LNCAP (cell line): ENCODE data around the gene IFNA4.
A peak's percentile ranks its signal among the peaks of the same experiment; 100 is the strongest.
"Not testable (repeated sequence)": the region's sequence is repeated elsewhere in the genome, so short reads cannot be mapped to it uniquely, and the experiment has no call there.

Experiments used
- TF ChIP-seq, protein P1 (sequence below): fragments of 450-650 bp; IDR thresholded peaks from 2 replicates; pipeline ENCODE4 v1.5.1; 2017; ENCODE audit warnings: mild to moderate bottlenecking

Gene IFNA4

DNA sequence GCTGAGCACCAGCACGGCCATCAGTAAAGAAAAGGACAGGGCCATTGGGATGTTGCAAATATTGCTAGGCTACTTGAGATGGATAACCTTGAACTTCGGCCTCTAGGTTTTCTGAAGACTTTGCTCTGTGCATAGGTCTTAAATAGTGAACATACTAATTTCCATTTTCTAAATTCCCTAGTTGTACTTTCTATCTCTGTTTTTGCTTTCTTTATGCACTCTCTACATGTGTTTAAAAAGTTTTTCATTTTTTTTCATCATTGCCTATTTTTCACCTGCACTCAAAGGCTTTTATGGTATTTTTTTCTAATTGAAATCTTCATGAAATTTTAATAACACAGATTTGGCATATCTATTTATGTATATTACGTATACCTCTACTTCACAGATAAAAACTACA lies at the start of gene IFNA4:
Gene IFNA4, minus strand, starts transcription at position 101 of the 400 bp plus-strand sequence. Its CDS starts 56 bp downstream, at position 45.
- TF ChIP-seq, protein P1, sequence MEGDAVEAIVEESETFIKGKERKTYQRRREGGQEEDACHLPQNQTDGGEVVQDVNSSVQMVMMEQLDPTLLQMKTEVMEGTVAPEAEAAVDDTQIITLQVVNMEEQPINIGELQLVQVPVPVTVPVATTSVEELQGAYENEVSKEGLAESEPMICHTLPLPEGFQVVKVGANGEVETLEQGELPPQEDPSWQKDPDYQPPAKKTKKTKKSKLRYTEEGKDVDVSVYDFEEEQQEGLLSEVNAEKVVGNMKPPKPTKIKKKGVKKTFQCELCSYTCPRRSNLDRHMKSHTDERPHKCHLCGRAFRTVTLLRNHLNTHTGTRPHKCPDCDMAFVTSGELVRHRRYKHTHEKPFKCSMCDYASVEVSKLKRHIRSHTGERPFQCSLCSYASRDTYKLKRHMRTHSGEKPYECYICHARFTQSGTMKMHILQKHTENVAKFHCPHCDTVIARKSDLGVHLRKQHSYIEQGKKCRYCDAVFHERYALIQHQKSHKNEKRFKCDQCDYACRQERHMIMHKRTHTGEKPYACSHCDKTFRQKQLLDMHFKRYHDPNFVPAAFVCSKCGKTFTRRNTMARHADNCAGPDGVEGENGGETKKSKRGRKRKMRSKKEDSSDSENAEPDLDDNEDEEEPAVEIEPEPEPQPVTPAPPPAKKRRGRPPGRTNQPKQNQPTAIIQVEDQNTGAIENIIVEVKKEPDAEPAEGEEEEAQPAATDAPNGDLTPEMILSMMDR, result not testable (repeated sequence)

DNA sequence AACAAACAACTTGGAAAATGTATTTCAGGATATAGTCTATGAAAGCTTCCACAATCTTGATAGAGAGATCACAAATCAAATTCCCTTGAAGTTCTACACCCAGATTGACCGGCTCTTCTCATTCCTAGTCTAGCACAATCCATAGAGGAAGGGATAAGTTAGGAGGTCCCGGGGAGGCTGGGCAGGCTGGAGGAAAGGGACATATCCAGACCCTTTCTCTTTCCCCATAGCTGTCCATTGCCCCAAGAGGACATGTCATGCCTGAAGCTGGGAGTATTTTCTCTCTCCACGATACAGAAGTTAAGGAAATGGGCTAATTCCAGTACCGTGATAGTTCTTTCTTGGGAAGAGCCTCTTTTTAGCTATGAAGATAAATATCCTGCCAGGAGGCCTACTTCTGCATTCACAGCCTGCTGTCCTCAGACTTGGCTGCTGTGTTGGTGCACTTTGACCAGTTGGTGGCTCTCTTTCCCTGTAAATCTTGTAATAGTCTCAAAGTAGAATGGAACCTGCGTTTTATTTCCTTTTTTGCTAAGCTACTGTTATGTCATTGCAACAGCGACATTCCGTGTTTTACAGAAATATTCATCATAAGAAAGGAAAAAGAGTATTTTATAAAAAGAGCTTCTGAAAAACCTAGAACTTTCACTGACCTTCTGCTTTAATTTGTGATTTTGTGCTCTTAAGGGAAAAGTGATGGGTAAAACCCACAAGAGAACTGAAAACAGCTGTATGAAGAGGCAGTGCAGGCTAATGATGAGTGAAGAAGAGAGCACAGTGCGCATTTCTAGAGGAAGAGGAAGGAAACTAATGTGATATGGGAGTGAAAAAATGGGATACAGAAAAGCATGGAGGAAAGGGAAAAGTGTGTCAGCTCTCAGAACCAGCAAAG lies 48.3 kb upstream of the IFNA4 start:
- TF ChIP-seq, protein P1, result peak; percentile 64

DNA sequence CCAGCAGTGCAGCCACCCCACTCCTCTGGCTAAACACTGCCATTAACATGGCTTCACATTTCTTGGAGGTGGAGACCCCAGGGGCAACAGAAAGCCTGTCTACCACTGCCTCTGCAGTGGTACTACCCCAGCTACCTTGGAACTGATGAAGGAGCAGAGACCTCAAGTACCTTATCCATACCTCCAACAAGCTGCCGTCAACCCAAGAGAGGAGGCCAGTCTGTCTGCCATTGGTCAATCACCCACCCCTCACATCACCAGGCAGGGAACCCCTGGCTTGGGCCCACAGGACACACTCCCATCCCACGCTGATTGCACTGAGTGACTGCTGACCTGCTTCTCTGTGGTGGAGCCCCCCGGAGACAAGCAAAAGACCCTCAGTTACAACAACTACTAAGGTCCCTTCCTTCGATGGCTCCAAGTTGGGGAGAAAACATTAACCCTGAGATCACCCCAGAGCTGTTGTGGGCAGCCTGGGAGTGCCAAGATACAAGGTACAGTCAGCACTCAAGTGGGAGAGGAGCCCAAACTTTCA lies 46.8 kb upstream of the IFNA4 start:
- TF ChIP-seq, protein P1, result no peak

DNA sequence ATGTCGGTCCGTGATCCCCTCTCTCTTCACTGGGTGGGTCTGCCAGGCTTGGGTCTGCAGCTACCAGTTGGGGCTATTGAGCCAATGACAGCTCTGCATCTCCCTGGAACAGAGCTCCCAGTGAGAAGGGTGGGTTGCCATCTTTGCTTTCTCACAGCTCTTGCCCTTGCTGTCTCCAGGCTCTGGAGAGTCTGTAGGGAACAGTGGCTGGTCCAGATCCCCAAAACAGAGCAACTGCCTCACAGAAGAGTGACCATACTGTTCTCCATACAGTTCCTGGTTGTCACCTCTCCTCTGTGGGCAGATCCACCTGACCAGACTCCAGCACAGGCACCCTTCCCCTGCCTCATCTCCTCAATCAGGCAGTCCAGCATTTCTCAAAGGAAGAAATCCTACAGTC lies 45.9 kb upstream of the IFNA4 start:
- TF ChIP-seq, protein P1, result no peak

DNA sequence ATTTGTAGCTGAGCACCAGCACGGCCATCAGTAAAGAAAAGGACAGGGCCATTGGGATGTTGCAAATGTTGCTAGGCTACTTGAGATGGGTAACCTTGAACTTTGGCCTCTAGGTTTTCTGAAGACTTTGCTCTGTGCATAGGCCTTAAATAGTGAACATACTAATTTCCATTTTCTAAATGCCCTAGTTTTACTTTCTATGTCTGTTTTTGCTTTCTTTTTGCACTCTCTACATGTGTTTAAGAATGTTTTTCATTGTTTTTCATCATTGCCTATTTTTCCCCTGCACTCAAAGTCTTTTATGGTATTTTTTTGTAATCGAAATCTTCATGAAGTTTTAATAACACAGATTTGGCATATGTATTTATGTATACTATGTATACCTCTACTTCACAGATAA lies 40.7 kb upstream of the IFNA4 start, which contains the start of gene IFNA17:
Gene IFNA17, minus strand, starts transcription at position 101 of the 400 bp plus-strand sequence. Its CDS starts 49 bp downstream, at position 52.
- TF ChIP-seq, protein P1, result no peak

GRCh38 chr9:21217211-21217610 lies 29.8 kb upstream of the IFNA4 start, which contains the start of gene IFNA16:
Gene IFNA16 (minus strand): TSS chr9:21217311. CDS start chr9:21217305, 6 bp downstream.
- TF ChIP-seq, protein P1, result not testable (repeated sequence)

- TF ChIP-seq, protein P1, result no peak
Observed at GRCh38 chr9:21210311-21210710, 22.9 kb upstream of the IFNA4 start.
